CD14-positive monocyte (primary cell): ENCODE results near the gene UBQLN3. TPM values are rescaled to one million over a fixed set of nuclear protein-coding genes. Genes with fewer than 3 reads are reported as not detected.

Source experiments
- DNase-seq, 3 donors: peaks; one replicate each; pipeline ENCODE4 v3.0.0-alpha.2; 2011 to 2022
- H2AFZ ChIP-seq: 2 replicates; pipeline ENCODE4 v1.6.0; 2012; ENCODE audit warnings: mild to moderate bottlenecking, low read depth, low read length, inconsistent platforms; ENCODE audit not compliant: insufficient read depth, poor library complexity, severe bottlenecking
- H3K27ac ChIP-seq, 2 donors: 1 replicate in 1 of 2; 2 replicates in 1 of 2; pipeline ENCODE4 v1.5.1; 2012 to 2013; ENCODE audit warnings: low read length in 2 of 2, control low read depth in 1 of 2, inconsistent platforms in 1 of 2, low read depth in 1 of 2, mild to moderate bottlenecking in 1 of 2
- H3K27me3 ChIP-seq, 2 donors: one replicate each; pipeline versions ENCODE4 v1.6.0 to v1.6.1; 2011 to 2013; ENCODE audit warnings: low read length in 2 of 2; ENCODE audit not compliant: control insufficient read depth in 2 of 2, insufficient read depth in 2 of 2
- H3K36me3 ChIP-seq, 2 donors: replicated peaks in 1 of 2; 1 replicate in 1 of 2; 2 replicates in 1 of 2; pipeline versions ENCODE4 v1.5.1 to v1.6.1; 2012 to 2013; ENCODE audit warnings: low read length in 2 of 2, control low read depth in 1 of 2, inconsistent platforms in 1 of 2, mild to moderate bottlenecking in 1 of 2; ENCODE audit not compliant: insufficient read depth in 2 of 2, control insufficient read depth in 1 of 2
- H3K4me1 ChIP-seq, 2 donors: 1 replicate in 1 of 2; 2 replicates in 1 of 2; pipeline versions ENCODE4 v1.5.1 to v1.6.1; 2012 to 2013; ENCODE audit warnings: low read length in 2 of 2, control low read depth in 1 of 2, inconsistent platforms in 1 of 2, mild to moderate bottlenecking in 1 of 2, moderate library complexity in 1 of 2; ENCODE audit not compliant: insufficient read depth in 2 of 2, control insufficient read depth in 1 of 2
- H3K4me2 ChIP-seq: replicated peaks from 2 replicates; pipeline ENCODE3; 2012; ENCODE audit warnings: low read length, moderate library complexity, mild to moderate bottlenecking; ENCODE audit not compliant: poor library complexity, severe bottlenecking; ENCODE audit errors: extremely low read depth
- H3K4me3 ChIP-seq, 3 experiments: fragments of 200-600 bp in 1 of 3; sonication (generic) in 1 of 3; replicated peaks in 1 of 3; 1 replicate in 2 of 3; 2 replicates in 1 of 3; pipeline ENCODE4 v1.5.1; 2011 to 2013; ENCODE audit warnings: low read length in 3 of 3, mild to moderate bottlenecking in 3 of 3, control low read depth in 2 of 3, low read depth in 2 of 3, inconsistent platforms in 1 of 3, moderate library complexity in 1 of 3
- H3K79me2 ChIP-seq: 2 replicates; pipeline ENCODE4 v1.6.0; 2012; ENCODE audit warnings: mild to moderate bottlenecking, control low read depth, inconsistent platforms, low read length, moderate library complexity; ENCODE audit not compliant: insufficient read depth
- H3K9ac ChIP-seq: 2 replicates; pipeline ENCODE4 v1.6.0; 2017; ENCODE audit warnings: low read length, mild to moderate bottlenecking; ENCODE audit not compliant: insufficient read depth, poor library complexity, severe bottlenecking
- H3K9me3 ChIP-seq, 2 donors: replicated peaks in 1 of 2; 1 replicate in 1 of 2; 2 replicates in 1 of 2; pipeline versions ENCODE4 v1.5.1 to v1.6.1; 2012 to 2013; ENCODE audit warnings: low read length in 2 of 2, control low read depth in 1 of 2; ENCODE audit not compliant: control insufficient read depth in 1 of 2, insufficient read depth in 1 of 2
- H4K20me1 ChIP-seq: 2 replicates; pipeline ENCODE4 v1.6.0; 2012; ENCODE audit warnings: mild to moderate bottlenecking, low read length, control low read depth, moderate library complexity; ENCODE audit not compliant: insufficient read depth
- H3K27ac Mint-ChIP-seq, 7 donors: one replicate each; pipeline ENCODE4 v1.8.0; 2020; ENCODE audit warnings: mild to moderate bottlenecking in 7 of 7, mixed read lengths in 7 of 7, moderate library complexity in 6 of 7, inconsistent platforms in 2 of 7
- H3K27me3 Mint-ChIP-seq, 3 donors: one replicate each; pipeline ENCODE4 v1.8.0; 2021 to 2022; ENCODE audit warnings: low read depth in 3 of 3, mild to moderate bottlenecking in 3 of 3, mixed read lengths in 3 of 3, moderate library complexity in 3 of 3, inconsistent platforms in 1 of 3
- H3K36me3 Mint-ChIP-seq, 2 donors: one replicate each; pipeline ENCODE4 v1.8.0; 2020; ENCODE audit warnings: mixed read lengths in 2 of 2, inconsistent platforms in 1 of 2, mild to moderate bottlenecking in 1 of 2
- H3K4me1 Mint-ChIP-seq: one replicate; pipeline ENCODE4 v1.8.0; 2020; ENCODE audit warnings: mild to moderate bottlenecking, mixed read lengths
- H3K4me3 Mint-ChIP-seq, 2 donors: one replicate each; pipeline ENCODE4 v1.8.0; 2020; ENCODE audit warnings: mild to moderate bottlenecking in 2 of 2, mixed read lengths in 2 of 2, moderate library complexity in 1 of 2
- H3K9me3 Mint-ChIP-seq, 7 donors: one replicate each; pipeline ENCODE4 v1.8.0; 2020 to 2022; ENCODE audit warnings: mixed read lengths in 7 of 7, mild to moderate bottlenecking in 6 of 7, moderate library complexity in 6 of 7, inconsistent platforms in 2 of 7
- CTCF ChIP-seq: fragments of 200-600 bp; IDR thresholded peaks from one replicate; pipeline ENCODE4 v1.8.0; 2022; ENCODE audit warnings: antibody characterized with exemption, mild to moderate bottlenecking
- WGBS: methylation state at CpG from one replicate; pipeline ENCODE4 v1.1.5; 2013; ENCODE audit warnings: missing lambda C conversion rate; ENCODE audit not compliant: insufficient coverage; 5-methylcytosine and 5-hydroxymethylcytosine counted together
- intact Hi-C, 2 donors: fragments of 100-400 bp; cut with micrococcal nuclease; formaldehyde crosslinking; loops; one replicate each; pipeline versions ENCODE4 v1.15.0 to v1.15.1; 2023
- polyA plus RNA-seq, 3 donors: library from polyadenylated mRNA; depleted of rRNA in 1 of 3; unstranded in 2 of 3; stranded (reverse) in 1 of 3; fragments of 300-500 nt in 2 of 3; fragments of >200 nt in 1 of 3; fragmentation: Illumina TruSeq in 2 of 3; gene quantifications; 1 replicate in 2 of 3; 2 replicates in 1 of 3; pipeline ENCODE4 v1.2.3, GENCODE V29; 2012 to 2021

UBQLN3 gene
- polyA plus RNA-seq, 3 donors = not detected

GRCh38 chr11:5514841-5515240 lies 5.1 kb upstream of the UBQLN3 start:
- Histone ChIP-seq H3K36me3 (no peaks in the 10 kb centered on the region), H3K4me2 (no peak overlapping the region), H2AFZ (no peak overlapping the region), H3K79me2 (no peaks in the 10 kb centered on the region), H3K4me3 (no peak overlapping the region), H3K9me3 (peaks cover 0 to 4% of the 10 kb centered on the region in 2 donors), H3K27ac (no peak overlapping the region), H3K27me3 (no peaks in the 10 kb centered on the region), H4K20me1 (no peaks in the 10 kb centered on the region), H3K9ac (no peak overlapping the region), H3K4me1 (no peaks in the 10 kb centered on the region)
- Mint-ChIP-seq H3K4me1 (no peaks in the 10 kb centered on the region), H3K27ac (no peak overlapping the region), H3K4me3 (no peak overlapping the region), H3K27me3 (peaks cover 0 to 5% (median 3%) of the 10 kb centered on the region in 3 donors), H3K9me3 (peaks cover 0 to 8% (median 2%) of the 10 kb centered on the region in 7 donors), H3K36me3 (no peaks in the 10 kb centered on the region)
- DNase-seq = no peak
- intact Hi-C loops = no loop called here
- TF ChIP-seq CTCF = no peak

GRCh38 chr11:5508605-5509004 lies 1.2 kb downstream of the UBQLN3 start:
- intact Hi-C loops = no loop called here
- Histone ChIP-seq H3K36me3 (no peaks in the 10 kb centered on the region), H3K9me3 (no peaks in the 10 kb centered on the region), H2AFZ (no peak overlapping the region), H3K79me2 (no peaks in the 10 kb centered on the region), H3K4me1 (no peaks in the 10 kb centered on the region), H3K4me3 (no peak overlapping the region), H3K9ac (no peak overlapping the region), H3K27ac (no peak overlapping the region), H3K4me2 (no peak overlapping the region), H3K27me3 (no peaks in the 10 kb centered on the region), H4K20me1 (no peaks in the 10 kb centered on the region)
- no peak overlapping the region for H3K27ac Mint-ChIP-seq
- WGBS = 98% methylated on average over 8 of the region's 8 CpGs
- H3K4me1 Mint-ChIP-seq = no peaks in the 10 kb centered on the region
- no peak for TF ChIP-seq CTCF
- DNase-seq = no peak
- H3K9me3 Mint-ChIP-seq = peaks cover 0 to 7% (median 3%) of the 10 kb centered on the region in 7 donors
- no peak overlapping the region for H3K4me3 Mint-ChIP-seq
- H3K36me3 Mint-ChIP-seq = no peaks in the 10 kb centered on the region
- peaks cover 1 to 3% (median 2%) of the 10 kb centered on the region in 3 donors for H3K27me3 Mint-ChIP-seq
